Fibroblast of the aortic adventitia (primary cell): ENCODE results near the gene PPP2R2C. TPM values are rescaled to one million over a fixed set of nuclear protein-coding genes. Genes with fewer than 3 reads are reported as not detected.

ENCODE experiments used
- DNase-seq: peaks from one replicate; pipeline ENCODE4 v3.0.0-alpha.2; 2010; ENCODE audit warnings: low read depth
- H3K4me3 ChIP-seq: 2 replicates; pipeline ENCODE4 v1.5.1; 2011; ENCODE audit warnings: low read depth, mild to moderate bottlenecking, control low read depth, low read length, moderate library complexity
- total RNA-seq: library from RNA; depleted of rRNA; stranded (reverse); fragments of >200 nt; gene quantifications from 2 replicates; pipeline ENCODE4 v1.2.3, GENCODE V29; 2012; ENCODE audit warnings: low replicate concordance
- TF ChIP-seq, protein P1 (sequence below): IDR thresholded peaks from 2 replicates; pipeline ENCODE4 v1.5.1; 2011; ENCODE audit warnings: mild to moderate bottlenecking, low read length, control low read depth, inconsistent platforms; ENCODE audit not compliant: insufficient read depth

Gene PPP2R2C
- total RNA-seq, 1 donor = not detected

GRCh38 chr4:6316461-6317003, 155.9 kb downstream of the PPP2R2C start:
- no peak overlapping the region for H3K4me3 ChIP-seq
- TF ChIP-seq, protein P1, sequence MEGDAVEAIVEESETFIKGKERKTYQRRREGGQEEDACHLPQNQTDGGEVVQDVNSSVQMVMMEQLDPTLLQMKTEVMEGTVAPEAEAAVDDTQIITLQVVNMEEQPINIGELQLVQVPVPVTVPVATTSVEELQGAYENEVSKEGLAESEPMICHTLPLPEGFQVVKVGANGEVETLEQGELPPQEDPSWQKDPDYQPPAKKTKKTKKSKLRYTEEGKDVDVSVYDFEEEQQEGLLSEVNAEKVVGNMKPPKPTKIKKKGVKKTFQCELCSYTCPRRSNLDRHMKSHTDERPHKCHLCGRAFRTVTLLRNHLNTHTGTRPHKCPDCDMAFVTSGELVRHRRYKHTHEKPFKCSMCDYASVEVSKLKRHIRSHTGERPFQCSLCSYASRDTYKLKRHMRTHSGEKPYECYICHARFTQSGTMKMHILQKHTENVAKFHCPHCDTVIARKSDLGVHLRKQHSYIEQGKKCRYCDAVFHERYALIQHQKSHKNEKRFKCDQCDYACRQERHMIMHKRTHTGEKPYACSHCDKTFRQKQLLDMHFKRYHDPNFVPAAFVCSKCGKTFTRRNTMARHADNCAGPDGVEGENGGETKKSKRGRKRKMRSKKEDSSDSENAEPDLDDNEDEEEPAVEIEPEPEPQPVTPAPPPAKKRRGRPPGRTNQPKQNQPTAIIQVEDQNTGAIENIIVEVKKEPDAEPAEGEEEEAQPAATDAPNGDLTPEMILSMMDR = no peak
- no peak for DNase-seq

- TF ChIP-seq, protein P1 = no peak
- no peak overlapping the region for H3K4me3 ChIP-seq
- DNase-seq = no peak
Measured at GRCh38 chr4:6313216-6313615, 159.2 kb downstream of the PPP2R2C start.

GRCh38 chr4:6309777-6310176, 162.6 kb downstream of the PPP2R2C start:
- no peak for DNase-seq
- H3K4me3 ChIP-seq = no peak overlapping the region
- TF ChIP-seq, protein P1 = no peak

DNA sequence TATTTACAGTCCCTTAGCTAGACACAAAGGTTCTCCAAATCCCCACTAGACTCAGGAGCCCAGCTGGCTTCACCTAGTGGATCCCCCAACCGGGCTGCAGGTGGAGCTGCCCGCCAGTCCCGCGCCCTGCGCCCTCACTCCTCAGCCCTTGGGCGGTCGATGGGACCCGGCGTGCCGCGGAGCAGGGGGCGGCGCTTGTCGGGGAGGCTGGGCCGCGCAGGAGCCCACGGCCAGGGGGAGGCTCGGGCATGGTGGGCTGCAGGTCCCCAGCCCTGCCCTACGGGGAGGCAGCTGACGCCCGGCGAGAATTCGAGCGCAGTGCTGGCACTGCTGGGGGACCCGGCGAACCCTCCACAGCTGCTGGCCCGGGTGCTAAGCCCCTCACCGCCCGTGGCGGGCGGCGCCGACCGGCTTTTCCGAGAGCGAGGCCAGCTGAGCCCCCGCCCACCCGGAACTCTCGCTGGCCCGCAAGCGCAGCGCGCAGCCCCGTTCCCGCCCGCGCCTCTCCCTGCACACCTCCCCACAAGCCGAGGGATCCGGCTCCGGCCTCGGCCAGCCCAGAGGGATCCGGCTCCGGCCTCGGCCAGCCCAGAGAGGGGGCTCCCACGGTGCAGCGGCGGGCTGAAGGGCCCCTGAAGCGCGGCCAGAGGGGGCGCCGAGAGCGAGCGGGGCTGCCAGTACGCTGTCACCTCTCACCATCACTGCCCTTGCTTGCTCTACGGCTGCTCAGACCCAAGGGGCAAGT, 163.3 kb downstream of the PPP2R2C start:
- no peak overlapping the region for H3K4me3 ChIP-seq
- TF ChIP-seq, protein P1 = no peak
- no peak for DNase-seq

- no peak for DNase-seq
- TF ChIP-seq, protein P1 = no peak
- no peak overlapping the region for H3K4me3 ChIP-seq
Measured at GRCh38 chr4:6307891-6308290, 164.5 kb downstream of the PPP2R2C start.

GRCh38 chr4:6307230-6307629, 165.2 kb downstream of the PPP2R2C start:
- DNase-seq = no peak
- H3K4me3 ChIP-seq = no peak overlapping the region
- TF ChIP-seq, protein P1 = no peak
